PC-9 (cell line): ENCODE data around the gene SPEG.

Experiments used
- EZH2 ChIP-seq: fragments of 200-600 bp; sonication (generic); IDR thresholded peaks from 2 replicates; pipeline ENCODE4 v1.8.0; 2017; ENCODE audit warnings: antibody characterized with exemption, low read depth
- TF ChIP-seq, protein P1 (sequence below): fragments of 200-600 bp; sonication (generic); conservative IDR thresholded peaks from 2 replicates; pipeline ENCODE4 v1.6.1; 2017; ENCODE audit warnings: mixed run types, antibody characterized with exemption, mild to moderate bottlenecking, moderate library complexity

DNA sequence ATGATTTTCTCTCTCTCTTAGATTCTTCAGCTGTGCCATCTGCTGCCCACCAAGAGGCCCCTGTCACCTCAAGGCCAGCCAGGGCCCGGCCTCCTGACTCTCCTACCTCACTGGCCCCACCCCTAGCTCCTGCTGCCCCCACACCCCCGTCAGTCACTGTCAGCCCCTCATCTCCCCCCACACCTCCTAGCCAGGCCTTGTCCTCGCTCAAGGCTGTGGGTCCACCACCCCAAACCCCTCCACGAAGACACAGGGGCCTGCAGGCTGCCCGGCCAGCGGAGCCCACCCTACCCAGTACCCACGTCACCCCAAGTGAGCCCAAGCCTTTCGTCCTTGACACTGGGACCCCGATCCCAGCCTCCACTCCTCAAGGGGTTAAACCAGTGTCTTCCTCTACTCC, 54.7 kb downstream of the SPEG start:
- TF ChIP-seq, protein P1, sequence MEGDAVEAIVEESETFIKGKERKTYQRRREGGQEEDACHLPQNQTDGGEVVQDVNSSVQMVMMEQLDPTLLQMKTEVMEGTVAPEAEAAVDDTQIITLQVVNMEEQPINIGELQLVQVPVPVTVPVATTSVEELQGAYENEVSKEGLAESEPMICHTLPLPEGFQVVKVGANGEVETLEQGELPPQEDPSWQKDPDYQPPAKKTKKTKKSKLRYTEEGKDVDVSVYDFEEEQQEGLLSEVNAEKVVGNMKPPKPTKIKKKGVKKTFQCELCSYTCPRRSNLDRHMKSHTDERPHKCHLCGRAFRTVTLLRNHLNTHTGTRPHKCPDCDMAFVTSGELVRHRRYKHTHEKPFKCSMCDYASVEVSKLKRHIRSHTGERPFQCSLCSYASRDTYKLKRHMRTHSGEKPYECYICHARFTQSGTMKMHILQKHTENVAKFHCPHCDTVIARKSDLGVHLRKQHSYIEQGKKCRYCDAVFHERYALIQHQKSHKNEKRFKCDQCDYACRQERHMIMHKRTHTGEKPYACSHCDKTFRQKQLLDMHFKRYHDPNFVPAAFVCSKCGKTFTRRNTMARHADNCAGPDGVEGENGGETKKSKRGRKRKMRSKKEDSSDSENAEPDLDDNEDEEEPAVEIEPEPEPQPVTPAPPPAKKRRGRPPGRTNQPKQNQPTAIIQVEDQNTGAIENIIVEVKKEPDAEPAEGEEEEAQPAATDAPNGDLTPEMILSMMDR: no peak
- TF ChIP-seq EZH2: no peak
